ENCODE measurements around the gene LDHD. TPM values are rescaled to one million over a fixed set of nuclear protein-coding genes. Genes with fewer than 3 reads are reported as not detected.

The LDHD gene
- total and polyA plus RNA-seq, 2 of the 13 experiments (the other 11 are each of a cell fraction or from before 2014, with no cell fraction given), result 9.1 to 9.8 TPM

DNA sequence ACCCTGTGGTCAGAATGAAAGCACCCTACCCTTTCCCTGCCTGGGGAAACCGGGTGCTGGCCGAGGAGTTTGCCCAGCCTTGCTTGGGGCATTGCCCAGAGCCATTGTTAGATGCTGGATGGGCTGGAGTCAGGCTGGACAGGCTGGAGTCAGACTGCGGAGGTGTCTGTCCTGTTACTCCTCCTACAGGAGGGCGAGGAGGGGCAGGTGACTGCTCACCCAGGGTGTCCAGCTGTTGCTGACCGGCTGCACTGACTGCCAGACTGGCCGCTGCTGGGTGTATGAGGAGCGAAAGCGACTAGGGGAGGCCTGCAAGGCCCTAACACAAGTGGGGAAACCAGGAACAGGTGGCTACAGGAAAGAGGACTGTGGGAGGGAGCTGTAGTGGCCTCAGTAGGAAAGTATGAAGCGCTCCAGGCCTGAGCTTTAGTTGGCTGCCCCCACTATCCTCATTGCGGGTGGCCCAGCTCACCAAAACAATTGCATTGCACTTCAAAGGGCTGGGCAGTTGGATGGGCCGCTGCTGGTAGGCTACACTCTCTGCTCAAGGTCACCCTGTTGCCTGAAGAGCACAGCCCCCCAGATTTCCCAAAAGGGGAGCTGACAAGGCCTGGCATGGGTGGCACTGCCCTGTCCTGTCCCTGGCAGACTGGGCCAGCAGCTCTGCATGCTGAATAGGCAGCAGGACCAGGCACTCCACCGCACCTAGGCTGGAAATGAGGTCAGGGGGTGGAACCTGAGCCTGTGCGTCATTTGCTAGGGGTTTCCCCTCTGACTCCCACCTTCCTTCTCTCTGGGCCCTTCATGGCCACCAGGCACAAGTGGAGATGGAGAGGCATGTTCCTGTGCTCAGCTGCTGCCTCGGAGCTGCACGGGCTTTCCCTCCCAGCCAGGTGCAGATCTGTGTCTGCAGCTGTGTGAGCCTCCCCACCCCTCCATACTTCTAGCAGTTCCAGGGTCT lies 18.4 kb downstream of the LDHD start:
- DNase-seq (ENCODE audit: low spot score), result no peak
- WGBS (ENCODE audit: low lambda C conversion rate), result 92% methylated on average over 15 of the region's 15 CpGs
- no peak for TF ChIP-seq KLF15 (CRISPR knock-in tag; IDR thresholded peaks at IDR 0.05; ENCODE audit: borderline replicate concordance)
- no peak for TF ChIP-seq ZNF652 (CRISPR knock-in tag; IDR thresholded peaks at IDR 0.05; ENCODE audit: borderline replicate concordance, low read depth)
- no peak for TF ChIP-seq MATR3 (CRISPR knock-in tag; IDR thresholded peaks at IDR 0.05)
- TF ChIP-seq ZBTB38 (CRISPR knock-in tag; IDR thresholded peaks at IDR 0.05), result peak; percentile 62; the same call in 1 of the 2 replicates
- TF ChIP-seq RBM22 (optimal IDR thresholded peaks at IDR 0.05; ENCODE audit: low read length), result peak; percentile 51
- TF ChIP-seq, protein P1, sequence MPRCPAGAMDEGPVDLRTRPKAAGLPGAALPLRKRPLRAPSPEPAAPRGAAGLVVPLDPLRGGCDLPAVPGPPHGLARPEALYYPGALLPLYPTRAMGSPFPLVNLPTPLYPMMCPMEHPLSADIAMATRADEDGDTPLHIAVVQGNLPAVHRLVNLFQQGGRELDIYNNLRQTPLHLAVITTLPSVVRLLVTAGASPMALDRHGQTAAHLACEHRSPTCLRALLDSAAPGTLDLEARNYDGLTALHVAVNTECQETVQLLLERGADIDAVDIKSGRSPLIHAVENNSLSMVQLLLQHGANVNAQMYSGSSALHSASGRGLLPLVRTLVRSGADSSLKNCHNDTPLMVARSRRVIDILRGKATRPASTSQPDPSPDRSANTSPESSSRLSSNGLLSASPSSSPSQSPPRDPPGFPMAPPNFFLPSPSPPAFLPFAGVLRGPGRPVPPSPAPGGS (CRISPR knock-in tag; IDR thresholded peaks at IDR 0.05), result no peak
- TF ChIP-seq, protein P2, sequence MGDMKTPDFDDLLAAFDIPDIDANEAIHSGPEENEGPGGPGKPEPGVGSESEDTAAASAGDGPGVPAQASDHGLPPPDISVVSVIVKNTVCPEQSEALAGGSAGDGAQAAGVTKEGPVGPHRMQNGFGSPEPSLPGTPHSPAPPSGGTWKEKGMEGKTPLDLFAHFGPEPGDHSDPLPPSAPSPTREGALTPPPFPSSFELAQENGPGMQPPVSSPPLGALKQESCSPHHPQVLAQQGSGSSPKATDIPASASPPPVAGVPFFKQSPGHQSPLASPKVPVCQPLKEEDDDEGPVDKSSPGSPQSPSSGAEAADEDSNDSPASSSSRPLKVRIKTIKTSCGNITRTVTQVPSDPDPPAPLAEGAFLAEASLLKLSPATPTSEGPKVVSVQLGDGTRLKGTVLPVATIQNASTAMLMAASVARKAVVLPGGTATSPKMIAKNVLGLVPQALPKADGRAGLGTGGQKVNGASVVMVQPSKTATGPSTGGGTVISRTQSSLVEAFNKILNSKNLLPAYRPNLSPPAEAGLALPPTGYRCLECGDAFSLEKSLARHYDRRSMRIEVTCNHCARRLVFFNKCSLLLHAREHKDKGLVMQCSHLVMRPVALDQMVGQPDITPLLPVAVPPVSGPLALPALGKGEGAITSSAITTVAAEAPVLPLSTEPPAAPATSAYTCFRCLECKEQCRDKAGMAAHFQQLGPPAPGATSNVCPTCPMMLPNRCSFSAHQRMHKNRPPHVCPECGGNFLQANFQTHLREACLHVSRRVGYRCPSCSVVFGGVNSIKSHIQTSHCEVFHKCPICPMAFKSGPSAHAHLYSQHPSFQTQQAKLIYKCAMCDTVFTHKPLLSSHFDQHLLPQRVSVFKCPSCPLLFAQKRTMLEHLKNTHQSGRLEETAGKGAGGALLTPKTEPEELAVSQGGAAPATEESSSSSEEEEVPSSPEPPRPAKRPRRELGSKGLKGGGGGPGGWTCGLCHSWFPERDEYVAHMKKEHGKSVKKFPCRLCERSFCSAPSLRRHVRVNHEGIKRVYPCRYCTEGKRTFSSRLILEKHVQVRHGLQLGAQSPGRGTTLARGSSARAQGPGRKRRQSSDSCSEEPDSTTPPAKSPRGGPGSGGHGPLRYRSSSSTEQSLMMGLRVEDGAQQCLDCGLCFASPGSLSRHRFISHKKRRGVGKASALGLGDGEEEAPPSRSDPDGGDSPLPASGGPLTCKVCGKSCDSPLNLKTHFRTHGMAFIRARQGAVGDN (CRISPR knock-in tag; IDR thresholded peaks at IDR 0.05), result peak; percentile 40
- TF ChIP-seq SOX5 (CRISPR knock-in tag; IDR thresholded peaks at IDR 0.05; ENCODE audit: borderline replicate concordance), result peak; percentile 12; the same call in 1 of the 2 replicates
- TF ChIP-seq, protein P3, sequence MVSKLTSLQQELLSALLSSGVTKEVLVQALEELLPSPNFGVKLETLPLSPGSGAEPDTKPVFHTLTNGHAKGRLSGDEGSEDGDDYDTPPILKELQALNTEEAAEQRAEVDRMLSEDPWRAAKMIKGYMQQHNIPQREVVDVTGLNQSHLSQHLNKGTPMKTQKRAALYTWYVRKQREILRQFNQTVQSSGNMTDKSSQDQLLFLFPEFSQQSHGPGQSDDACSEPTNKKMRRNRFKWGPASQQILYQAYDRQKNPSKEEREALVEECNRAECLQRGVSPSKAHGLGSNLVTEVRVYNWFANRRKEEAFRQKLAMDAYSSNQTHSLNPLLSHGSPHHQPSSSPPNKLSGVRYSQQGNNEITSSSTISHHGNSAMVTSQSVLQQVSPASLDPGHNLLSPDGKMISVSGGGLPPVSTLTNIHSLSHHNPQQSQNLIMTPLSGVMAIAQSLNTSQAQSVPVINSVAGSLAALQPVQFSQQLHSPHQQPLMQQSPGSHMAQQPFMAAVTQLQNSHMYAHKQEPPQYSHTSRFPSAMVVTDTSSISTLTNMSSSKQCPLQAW (CRISPR knock-in tag; IDR thresholded peaks at IDR 0.05), result no peak
- TF ChIP-seq, protein P4, sequence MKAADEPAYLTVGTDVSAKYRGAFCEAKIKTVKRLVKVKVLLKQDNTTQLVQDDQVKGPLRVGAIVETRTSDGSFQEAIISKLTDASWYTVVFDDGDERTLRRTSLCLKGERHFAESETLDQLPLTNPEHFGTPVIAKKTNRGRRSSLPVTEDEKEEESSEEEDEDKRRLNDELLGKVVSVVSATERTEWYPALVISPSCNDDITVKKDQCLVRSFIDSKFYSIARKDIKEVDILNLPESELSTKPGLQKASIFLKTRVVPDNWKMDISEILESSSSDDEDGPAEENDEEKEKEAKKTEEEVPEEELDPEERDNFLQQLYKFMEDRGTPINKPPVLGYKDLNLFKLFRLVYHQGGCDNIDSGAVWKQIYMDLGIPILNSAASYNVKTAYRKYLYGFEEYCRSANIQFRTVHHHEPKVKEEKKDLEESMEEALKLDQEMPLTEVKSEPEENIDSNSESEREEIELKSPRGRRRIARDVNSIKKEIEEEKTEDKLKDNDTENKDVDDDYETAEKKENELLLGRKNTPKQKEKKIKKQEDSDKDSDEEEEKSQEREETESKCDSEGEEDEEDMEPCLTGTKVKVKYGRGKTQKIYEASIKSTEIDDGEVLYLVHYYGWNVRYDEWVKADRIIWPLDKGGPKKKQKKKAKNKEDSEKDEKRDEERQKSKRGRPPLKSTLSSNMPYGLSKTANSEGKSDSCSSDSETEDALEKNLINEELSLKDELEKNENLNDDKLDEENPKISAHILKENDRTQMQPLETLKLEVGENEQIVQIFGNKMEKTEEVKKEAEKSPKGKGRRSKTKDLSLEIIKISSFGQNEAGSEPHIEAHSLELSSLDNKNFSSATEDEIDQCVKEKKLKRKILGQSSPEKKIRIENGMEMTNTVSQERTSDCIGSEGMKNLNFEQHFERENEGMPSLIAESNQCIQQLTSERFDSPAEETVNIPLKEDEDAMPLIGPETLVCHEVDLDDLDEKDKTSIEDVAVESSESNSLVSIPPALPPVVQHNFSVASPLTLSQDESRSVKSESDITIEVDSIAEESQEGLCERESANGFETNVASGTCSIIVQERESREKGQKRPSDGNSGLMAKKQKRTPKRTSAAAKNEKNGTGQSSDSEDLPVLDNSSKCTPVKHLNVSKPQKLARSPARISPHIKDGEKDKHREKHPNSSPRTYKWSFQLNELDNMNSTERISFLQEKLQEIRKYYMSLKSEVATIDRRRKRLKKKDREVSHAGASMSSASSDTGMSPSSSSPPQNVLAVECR (CRISPR knock-in tag; IDR thresholded peaks at IDR 0.05; ENCODE audit: borderline replicate concordance), result peak; percentile 24; the same call in 1 of the 2 replicates
- TF ChIP-seq RFX5 (IDR thresholded peaks at IDR 0.05; ENCODE audit: low read depth, low read length), result no peak

More for the DNA sequence above, 18.4 kb downstream of the LDHD start:
- Histone ChIP-seq H3K9me3 (ENCODE audit: low read length) (no peaks in the 10 kb centered on the region), H3K36me3 (replicated peaks in 1 of 2; ENCODE audit: control insufficient read depth in 1 of 2, insufficient read depth in 2 of 2, low read length in 2 of 2) (peaks cover 32 to 49% of the 10 kb centered on the region in 2 experiments), H3K79me2 (ENCODE audit: insufficient read depth, low read length) (peaks cover 12% of the 10 kb centered on the region), H3K27ac (ENCODE audit: extremely low read length, insufficient read depth, low read length) (no peak overlapping the region), H4K20me1 (ENCODE audit: insufficient read depth, low read length) (peaks cover 10% of the 10 kb centered on the region), H3K9ac (ENCODE audit: insufficient read depth, low read depth, low read length) (no peak overlapping the region), H3K4me1 (ENCODE audit: insufficient read depth, low read length) (peaks cover 31% of the 10 kb centered on the region), H2AFZ (ENCODE audit: low read length) (no peak overlapping the region), H3K4me2 (ENCODE audit: low read depth, low read length) (no peak overlapping the region), H3K4me3 (replicated peaks in 1 of 3; ENCODE audit: insufficient read depth in 1 of 3, low read depth in 2 of 3, low read length in 3 of 3) (no peak overlapping the region), H3K27me3 (ENCODE audit: control insufficient read depth in 1 of 2, insufficient read depth in 2 of 2, low read length in 2 of 2) (no peaks in the 10 kb centered on the region)
- BruUV-seq (replicated peaks), result no TSS peak
- intact Hi-C loops (cut with micrococcal nuclease; ENCODE audit: unreplicated experiment), result no loop called here
- peak; percentile 4; the same call in 2 of the 3 replicates for ATAC-seq
- in situ Hi-C loops (cut with HindIII; ENCODE audit: extremely low pct_ligation_motif_present, low pct_unique_long_range_greater_than_20kb), result no loop called here
- ChIA-PET POLR2A (interaction anchor here (0.5 to 0.6 kb wide), 2 partner anchors 39 to 111 kb away, joined by 3 to 4 read pairs; no protein-coding TSS in a partner anchor), CTCF (ENCODE audit: low intra/inter-chr PET ratio, low total read pairs) (no interaction called here)
- no peak for FAIRE-seq
